Lung (tissue), 12 donors: ENCODE data around the gene GIT1. TPM values are rescaled to one million over a fixed set of nuclear protein-coding genes. Genes with fewer than 3 reads are reported as not detected.

ENCODE experiments used
- ATAC-seq: fragments of 200-7000 bp; cut with Tn5 transposase; one replicate; pipeline ENCODE4 v1.9.1; 2020; ENCODE audit warnings: moderate number of reproducible peaks; ENCODE audit not compliant: insufficient read depth, low FRiP score
- DNase-seq, 3 donors: peaks; one replicate each; pipeline ENCODE4 v3.0.0-alpha.2; 2013 to 2017
- H3K27ac ChIP-seq, 2 donors: one replicate each; pipeline ENCODE4 v1.5.1; 2013; ENCODE audit warnings: mild to moderate bottlenecking in 2 of 2, moderate library complexity in 2 of 2, control low read depth in 1 of 2, inconsistent platforms in 1 of 2, low read depth in 1 of 2, low read length in 1 of 2
- H3K27me3 ChIP-seq, 3 donors: one replicate each; pipeline ENCODE4 v1.5.1; 2013; ENCODE audit warnings: low read length in 2 of 3; ENCODE audit not compliant: control insufficient read depth in 3 of 3, insufficient read depth in 3 of 3
- H3K36me3 ChIP-seq, 4 donors: one replicate each; pipeline ENCODE4 v1.5.1; 2013; ENCODE audit warnings: low read length in 4 of 4, mild to moderate bottlenecking in 1 of 4, moderate library complexity in 1 of 4; ENCODE audit not compliant: control insufficient read depth in 4 of 4, insufficient read depth in 4 of 4
- H3K4me1 ChIP-seq, 5 donors: one replicate each; pipeline ENCODE4 v1.5.1; 2013; ENCODE audit warnings: low read length in 5 of 5, mild to moderate bottlenecking in 2 of 5, moderate library complexity in 1 of 5; ENCODE audit not compliant: control insufficient read depth in 5 of 5, insufficient read depth in 5 of 5
- H3K4me3 ChIP-seq: one replicate; pipeline ENCODE4 v1.5.1; 2013; ENCODE audit warnings: mild to moderate bottlenecking, control low read depth, moderate library complexity
- H3K9ac ChIP-seq, 2 donors: one replicate each; pipeline ENCODE4 v1.5.1; 2013; ENCODE audit warnings: low read length in 2 of 2, control low read depth in 1 of 2; ENCODE audit not compliant: insufficient read depth in 1 of 2
- H3K9me3 ChIP-seq, 4 donors: one replicate each; pipeline ENCODE4 v1.5.1; 2013; ENCODE audit warnings: low read length in 3 of 4, mild to moderate bottlenecking in 1 of 4, moderate library complexity in 1 of 4; ENCODE audit not compliant: control insufficient read depth in 4 of 4, insufficient read depth in 3 of 4
- CTCF ChIP-seq: IDR thresholded peaks from 2 replicates; pipeline ENCODE4 v1.5.1; 2012; ENCODE audit warnings: mild to moderate bottlenecking; ENCODE audit errors: control extremely low read depth, extremely low read depth
- WGBS, 2 donors: extraction: QIAGEN DNeasy Blood & Tissue Kit; methylation state at CpG; one replicate each; pipeline ENCODE4 v1.1.7; 2013; 5-methylcytosine and 5-hydroxymethylcytosine counted together
- polyA plus RNA-seq, 2 donors: library from polyadenylated mRNA; stranded (reverse); fragments of 200-250 nt; gene quantifications; one replicate each; pipeline ENCODE4 v1.2.1, GENCODE V29; 2013
- total RNA-seq, 2 donors: library from RNA; depleted of rRNA in 1 of 2; stranded (reverse); fragments of >200 nt in 1 of 2; gene quantifications; one replicate each; pipeline ENCODE4 v1.2.1, GENCODE V29; 2014 to 2021
- donor health status: control.
- donor health status: control.
- donor health status: Bipolar disorder and iron deficiency.
- donor health status: healthy.
- donor health status: DM: yes; HTN: yes; CAD: no.

GIT1 gene
- total and polyA plus RNA-seq, 4 donors = 29.8 to 49.9 (median 41.2) TPM

GRCh38 chr17:29596811-29597210 is 7.4 kb upstream of the GIT1 start:
- H3K9ac ChIP-seq = no peak overlapping the region
- no peak for ATAC-seq
- H3K27me3 ChIP-seq = no peaks in the 10 kb centered on the region
- H3K27ac ChIP-seq = no peak overlapping the region
- DNase-seq = no peak
- peaks cover 4 to 39% (median 6%) of the 10 kb centered on the region in 5 donors for H3K4me1 ChIP-seq
- H3K9me3 ChIP-seq = no peaks in the 10 kb centered on the region
- WGBS, 2 donors = 72 to 79% methylated on average over 8 to 9 of the region's 9 CpGs
- TF ChIP-seq CTCF = no peak
- H3K4me3 ChIP-seq = no peak overlapping the region
- no peaks in the 10 kb centered on the region for H3K36me3 ChIP-seq

GRCh38 chr17:29595943-29596774 is 6.7 kb upstream of the GIT1 start:
- no peak for TF ChIP-seq CTCF
- no peak overlapping the region for H3K9ac ChIP-seq
- H3K27me3 ChIP-seq = no peaks in the 10 kb centered on the region
- no peak overlapping the region for H3K27ac ChIP-seq
- H3K4me1 ChIP-seq = peaks cover 4 to 45% (median 9%) of the 10 kb centered on the region in 5 donors
- DNase-seq = no peak
- WGBS, 2 donors = 88 to 89% methylated on average over 12 of the region's 12 CpGs
- no peak overlapping the region for H3K4me3 ChIP-seq
- H3K9me3 ChIP-seq = no peaks in the 10 kb centered on the region
- ATAC-seq = no peak
- no peaks in the 10 kb centered on the region for H3K36me3 ChIP-seq

- TF ChIP-seq CTCF = no peak
- no peaks in the 10 kb centered on the region for H3K9me3 ChIP-seq
- H3K27ac ChIP-seq = no peak overlapping the region
- no peaks in the 10 kb centered on the region for H3K36me3 ChIP-seq
- no peak overlapping the region for H3K9ac ChIP-seq
- no peaks in the 10 kb centered on the region for H3K27me3 ChIP-seq
- H3K4me3 ChIP-seq = no peak overlapping the region
- 81 to 86% methylated on average over 7 of the region's 7 CpGs for WGBS, 2 donors
- ATAC-seq = no peak
- H3K4me1 ChIP-seq = peaks cover 6 to 53% (median 14%) of the 10 kb centered on the region in 5 donors
- DNase-seq = peak in 1 of 3 donors; percentile 37
Measured at GRCh38 chr17:29595107-29595942, 5.9 kb upstream of the GIT1 start.
